AG08396 (cell line): Measurements from ENCODE around the gene BCAS4.
"Not testable (repeated sequence)": the region's sequence is repeated elsewhere in the genome, so short reads cannot be mapped to it uniquely, and the experiment has no call there.

Experiments used
- DNase-seq: peaks from one replicate; pipeline ENCODE4 v3.0.0; 2012; ENCODE audit warnings: low spot score, mixed read lengths

The BCAS4 gene

GRCh38 chr20:50799176-50799889, 4.5 kb downstream of the BCAS4 start:
- no peak for DNase-seq

DNA sequence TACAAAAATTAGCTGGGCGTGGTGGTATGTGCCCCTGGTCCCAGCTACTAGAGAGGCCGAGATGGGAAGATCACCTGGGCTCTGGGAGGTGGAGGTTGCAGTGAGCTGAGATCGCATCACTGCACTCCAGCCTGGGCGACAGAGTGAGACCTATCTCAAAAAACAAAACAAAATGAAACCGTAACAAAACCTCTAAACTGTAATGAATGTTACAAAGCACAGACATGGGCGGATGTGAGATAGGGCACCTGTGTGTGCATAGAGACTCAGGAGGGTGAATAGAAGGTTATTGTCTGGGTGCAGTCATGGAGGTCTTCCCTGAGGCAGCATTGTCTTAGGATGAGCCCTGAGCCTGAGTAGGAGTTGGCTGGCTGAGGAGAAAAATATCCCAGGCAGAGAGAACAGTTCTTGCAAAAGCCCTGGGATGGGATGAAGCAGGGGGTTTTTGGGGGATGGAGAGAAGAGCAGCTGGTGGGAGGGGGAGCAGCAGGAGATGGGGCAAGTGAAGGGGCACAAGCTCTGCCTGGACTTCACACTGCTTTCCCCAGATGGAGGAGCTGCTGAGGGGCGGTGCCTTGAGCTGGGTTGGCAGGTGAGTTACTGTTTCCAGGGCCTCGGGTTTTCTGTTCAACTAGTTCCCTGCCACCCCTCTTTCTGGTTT, 5.2 kb downstream of the BCAS4 start:
- no peak for DNase-seq

DNA sequence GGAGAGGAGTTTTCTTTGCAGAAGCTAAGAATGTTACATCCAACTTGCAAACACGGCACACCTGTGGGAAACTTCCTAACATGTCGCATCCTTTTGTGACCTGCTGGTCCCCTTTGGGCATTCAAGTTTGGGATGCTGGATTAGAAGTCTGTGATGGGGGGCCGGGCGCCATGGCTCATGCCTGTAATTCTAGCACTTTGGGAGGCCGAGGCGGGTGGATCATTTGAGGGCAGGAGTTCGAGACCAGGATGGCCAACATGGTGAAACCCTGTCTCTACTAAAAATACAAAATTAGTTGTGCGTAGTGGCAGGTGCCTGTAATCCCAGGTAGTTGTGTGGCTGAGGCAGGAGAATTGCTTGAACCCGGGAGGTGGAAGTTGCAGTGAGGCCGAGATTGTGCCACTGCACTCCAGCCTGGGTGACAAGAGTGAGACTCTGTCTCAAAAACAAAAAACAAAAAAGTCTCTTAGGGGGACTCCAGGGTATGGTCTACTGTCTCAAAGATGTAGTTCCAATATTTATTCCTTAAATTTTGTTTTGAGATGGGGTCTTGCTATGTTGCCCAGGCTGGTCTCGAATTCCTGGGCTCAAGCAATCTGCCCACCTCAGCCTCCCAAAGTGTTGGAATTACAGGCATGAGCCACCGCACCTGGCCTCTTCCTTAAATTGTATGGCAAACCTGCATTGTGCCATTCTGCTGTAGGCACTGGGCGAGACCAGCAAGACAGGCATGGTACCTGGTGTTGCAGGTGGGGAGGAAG, 6.3 kb downstream of the BCAS4 start:
- not testable (repeated sequence) for DNase-seq

- DNase-seq, result no peak
Measured at GRCh38 chr20:50801747-50802125, 6.9 kb downstream of the BCAS4 start.

DNA sequence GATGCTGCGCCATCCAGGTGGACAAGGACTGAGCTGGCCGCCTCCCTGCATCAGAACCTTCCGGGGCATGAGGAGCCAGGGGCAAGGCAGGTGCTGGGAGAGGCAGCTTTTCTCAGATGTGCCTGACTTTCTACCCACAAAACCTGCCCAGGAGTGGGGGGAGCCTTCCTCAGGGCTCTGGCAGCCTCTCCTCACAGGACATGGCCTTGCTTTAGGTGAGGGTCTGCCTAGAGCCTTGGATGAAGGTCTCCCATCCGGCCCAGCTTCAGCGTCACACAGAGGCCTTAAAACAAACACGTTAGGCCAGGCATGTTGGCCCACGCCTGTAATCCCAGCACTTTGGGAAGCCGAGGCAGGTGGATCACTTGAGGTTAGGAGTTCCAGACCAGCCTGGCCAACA, 7.4 kb downstream of the BCAS4 start:
- no peak for DNase-seq

- no peak for DNase-seq
Measured at GRCh38 chr20:50804437-50805348, 9.8 kb downstream of the BCAS4 start.

DNA sequence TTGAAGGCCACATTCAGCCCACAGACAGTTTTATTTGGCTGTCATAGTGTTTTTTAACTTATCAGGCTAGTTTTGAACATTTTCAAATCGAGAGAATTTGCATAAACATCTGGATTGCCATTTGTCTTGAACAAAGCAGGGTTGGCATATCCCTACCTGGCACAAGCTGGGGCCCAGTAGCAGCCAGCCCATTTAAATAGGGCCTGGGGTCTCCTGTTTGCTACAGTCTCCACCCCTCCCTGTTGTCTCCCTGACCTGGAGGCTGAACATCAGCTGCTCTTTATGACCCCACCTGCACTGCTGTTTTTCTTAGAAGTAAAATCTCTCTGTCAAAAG, 10.5 kb downstream of the BCAS4 start:
- DNase-seq, result no peak

DNA sequence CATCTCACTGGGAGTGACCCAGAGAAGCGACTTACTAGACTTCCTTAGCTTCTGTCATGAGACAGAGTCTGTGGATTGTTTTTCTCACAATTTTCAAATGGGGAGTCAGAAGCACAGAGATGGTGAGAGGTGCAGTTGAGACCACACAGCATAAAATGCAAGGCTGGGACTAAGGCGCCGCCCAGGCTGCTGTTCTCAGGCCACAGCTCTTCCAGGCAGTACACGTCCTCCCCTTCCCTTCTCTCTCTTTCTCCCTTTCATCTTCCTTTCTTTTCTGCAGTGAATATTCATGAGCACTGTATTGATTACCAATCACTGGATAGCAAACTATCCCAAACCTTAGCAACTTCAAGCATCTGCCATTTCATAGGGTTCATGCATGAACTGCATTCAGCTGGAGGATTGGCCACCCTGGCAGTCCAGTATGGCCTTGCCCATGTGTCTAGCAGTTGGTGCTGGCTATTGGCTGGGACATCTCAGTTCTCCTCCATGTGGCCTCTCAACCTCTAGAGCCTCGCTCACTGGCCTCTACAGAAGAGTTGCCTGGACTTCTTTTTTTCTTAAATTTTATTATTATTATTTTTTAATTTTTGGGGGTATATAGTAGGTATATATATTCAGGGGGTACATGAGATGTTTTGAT, 11.4 kb downstream of the BCAS4 start:
- no peak for DNase-seq

GRCh38 chr20:50810063-50810462, 15.2 kb downstream of the BCAS4 start:
- DNase-seq, result no peak

DNA sequence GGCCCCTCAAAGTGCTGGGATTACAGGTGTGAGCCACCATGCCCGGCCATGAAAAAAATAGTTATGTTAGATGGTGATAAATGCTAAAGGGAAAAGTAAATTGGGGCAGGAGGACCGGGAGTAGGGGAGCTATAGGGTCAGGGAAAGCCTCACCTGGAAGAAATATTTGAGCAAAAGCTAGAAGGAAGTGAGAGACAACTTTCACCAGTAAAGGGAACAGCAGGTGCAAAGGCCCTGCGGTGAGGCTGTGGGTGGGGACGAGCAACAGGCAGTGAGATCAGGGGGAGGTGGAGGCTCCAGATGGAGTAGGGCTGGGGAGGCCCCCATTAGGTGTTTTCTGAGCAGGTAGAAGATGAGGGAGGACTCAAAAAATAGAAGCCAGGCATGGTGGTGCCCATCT, 16.0 kb downstream of the BCAS4 start:
- DNase-seq, result no peak

- no peak for DNase-seq
Measured at GRCh38 chr20:50813101-50813643, 18.3 kb downstream of the BCAS4 start.

- DNase-seq, result no peak
Measured at GRCh38 chr20:50813801-50814200, 18.9 kb downstream of the BCAS4 start.

GRCh38 chr20:50814438-50815161, 19.7 kb downstream of the BCAS4 start:
- no peak for DNase-seq

DNA sequence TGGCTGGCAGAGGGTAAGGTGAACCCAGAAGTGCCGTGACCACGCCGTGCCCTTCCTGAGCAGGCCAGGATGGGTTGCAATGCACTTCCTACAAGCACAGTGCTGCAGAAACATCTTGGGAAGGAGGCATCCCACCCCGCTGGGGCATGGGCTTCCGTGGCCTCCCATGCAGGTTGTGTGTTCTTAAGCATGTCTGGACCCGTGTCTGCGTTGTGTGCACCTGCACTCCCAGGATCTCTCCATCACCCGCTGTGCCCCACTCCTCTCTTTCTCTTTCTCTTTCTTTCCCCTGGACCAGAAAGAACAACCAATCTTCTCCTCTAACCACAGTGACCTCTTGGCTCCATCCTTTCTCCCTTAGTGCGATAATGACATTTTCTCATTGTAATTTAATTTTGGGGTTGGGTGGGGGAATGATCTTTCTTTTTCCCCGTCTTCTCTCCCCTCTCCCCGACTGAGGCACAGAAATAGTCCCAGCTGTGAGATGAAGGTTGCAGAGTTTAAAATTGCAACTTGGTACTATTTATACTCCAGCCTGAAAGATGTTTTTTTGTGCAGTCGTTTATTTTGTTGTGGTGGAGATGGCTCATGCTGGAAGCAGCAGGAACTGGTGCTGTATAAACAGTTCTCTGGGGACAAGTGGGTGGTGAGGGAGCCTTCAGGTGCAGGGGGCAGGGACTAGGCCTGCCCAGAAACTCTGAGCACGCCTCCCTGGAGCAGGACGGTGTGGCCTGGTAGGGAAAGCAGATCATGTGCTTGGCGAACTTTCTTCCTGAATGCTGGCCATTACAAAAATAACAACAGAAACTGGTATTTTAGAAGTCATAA, 20.5 kb downstream of the BCAS4 start:
- DNase-seq, result peak; percentile 78

DNA sequence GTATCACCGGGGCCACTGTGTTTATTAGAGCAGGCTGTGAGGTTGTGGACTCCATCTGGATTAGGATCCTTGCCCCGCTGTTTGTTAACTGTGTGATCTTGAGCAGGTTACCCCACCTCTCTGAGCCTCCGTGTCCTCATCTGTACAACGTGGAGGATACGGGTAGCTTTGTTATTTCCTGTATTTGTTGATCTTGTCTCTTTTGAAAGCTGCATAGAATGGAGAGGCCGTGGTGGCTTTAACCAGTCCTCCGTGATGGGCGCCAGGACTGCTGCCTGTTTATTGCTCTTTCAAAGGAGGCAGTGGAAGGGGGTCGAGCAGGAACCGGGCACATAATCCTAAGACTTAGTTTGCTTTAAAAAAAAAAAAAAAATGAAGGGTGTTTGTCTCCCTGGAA, 22.9 kb downstream of the BCAS4 start:
- DNase-seq, result no peak

- DNase-seq, result no peak
Measured at GRCh38 chr20:50819349-50819748, 24.5 kb downstream of the BCAS4 start.

GRCh38 chr20:50820515-50821256, 25.8 kb downstream of the BCAS4 start:
- no peak for DNase-seq

GRCh38 chr20:50821257-50821921, 26.5 kb downstream of the BCAS4 start:
- DNase-seq, result no peak

DNA sequence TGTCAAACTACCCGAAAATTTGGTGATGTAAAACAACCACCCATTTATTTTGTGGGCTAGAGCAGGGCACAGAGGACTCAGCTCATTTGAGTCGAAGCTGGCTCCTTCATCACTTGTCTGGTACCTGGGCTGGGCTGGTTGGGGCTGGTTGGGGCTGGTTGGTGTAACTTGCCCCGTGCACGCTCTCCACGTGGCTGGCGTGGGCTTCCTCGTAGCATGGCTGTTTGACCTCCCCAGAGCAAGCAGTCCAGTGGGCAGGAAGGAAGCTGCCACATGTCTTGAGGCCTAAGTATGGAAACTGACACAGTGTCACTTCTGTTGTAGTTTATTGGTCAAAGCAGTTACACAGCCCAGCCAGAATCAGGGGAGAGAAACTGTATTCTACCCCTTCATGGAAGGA, 27.1 kb downstream of the BCAS4 start:
- no peak for DNase-seq
